ENCODE data around the gene PAX3.
A peak's percentile ranks its signal among the peaks of the same experiment; 100 is the strongest.

The PAX3 gene

DNA sequence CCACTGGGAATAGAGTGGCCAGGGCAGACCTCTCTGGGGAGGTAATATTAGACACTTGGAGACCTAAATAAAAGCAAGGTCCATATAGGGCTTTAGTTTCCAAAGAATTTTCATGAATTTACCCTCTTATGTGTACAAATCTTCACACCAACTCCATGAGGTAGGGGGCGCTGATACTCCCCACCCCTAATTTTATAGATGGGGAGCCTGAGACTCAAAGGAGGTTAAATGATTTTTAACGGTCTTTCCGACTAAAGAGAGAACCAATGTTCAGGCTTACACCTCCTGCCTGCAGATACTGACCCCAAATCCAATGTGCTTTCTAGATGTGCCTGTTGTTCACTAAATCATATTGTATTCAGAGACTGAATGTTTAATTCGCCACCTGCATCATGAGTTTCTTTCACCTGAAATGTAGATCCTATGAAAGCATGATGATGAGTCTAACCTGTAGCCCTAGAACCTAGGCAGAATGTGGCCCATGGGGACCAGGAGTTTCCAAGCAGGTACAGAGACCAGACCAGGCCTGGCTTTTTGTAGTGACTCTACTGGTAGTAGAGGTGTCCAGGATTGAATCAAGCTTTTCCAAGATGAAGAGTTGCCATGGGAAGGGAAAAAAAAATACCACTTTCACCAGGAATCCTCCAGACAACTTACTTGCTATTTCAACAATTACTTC, 16.8 kb upstream of the PAX3 start:
- no peak for DNase-seq
- no peak overlapping the region for H3K4me3 ChIP-seq (ENCODE audit: low read depth, low read length)
- TF ChIP-seq CTCF (IDR thresholded peaks at IDR 0.05; ENCODE audit: low read depth, low read length), result 0 out of 2 replicates have a peak, but pooled peaks have one; percentile 11
- no peak overlapping the region for H3K27ac ChIP-seq
- peaks cover 56% of the 10 kb centered on the region for H3K27me3 ChIP-seq (ENCODE audit: insufficient read depth, low read depth, severe bottlenecking)
- no peaks in the 10 kb centered on the region for H3K9me3 ChIP-seq (ENCODE audit: severe bottlenecking)
- no peaks in the 10 kb centered on the region for H3K36me3 ChIP-seq

DNA sequence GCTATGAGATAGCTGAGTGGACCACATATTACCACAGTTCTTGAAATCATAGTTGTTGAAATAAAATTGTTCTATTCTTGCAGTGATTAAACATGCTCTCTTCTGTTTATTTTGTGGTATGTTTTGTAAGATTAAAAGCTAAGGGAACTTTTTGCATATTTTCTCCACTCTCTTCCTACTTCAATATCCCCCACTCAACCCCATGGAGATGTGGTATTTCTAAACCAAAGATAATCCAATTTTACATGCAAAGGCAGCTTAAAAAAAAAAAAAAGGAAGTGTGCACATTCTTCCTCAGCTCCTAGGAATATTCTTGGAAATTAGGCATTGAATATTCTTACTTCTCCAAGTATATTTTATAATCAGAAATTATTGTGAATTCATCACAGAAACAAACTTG, 15.0 kb upstream of the PAX3 start:
- no peak for DNase-seq
- H3K27me3 ChIP-seq (ENCODE audit: insufficient read depth, low read depth, severe bottlenecking), result peaks cover 67% of the 10 kb centered on the region

GRCh38 chr2:222311978-222312738, 13.4 kb upstream of the PAX3 start:
- DNase-seq, result no peak

More for the DNA sequence above, 15.0 kb upstream of the PAX3 start:
- no peak for TF ChIP-seq CTCF (IDR thresholded peaks at IDR 0.05; ENCODE audit: low read depth, low read length)
- H3K4me3 ChIP-seq (ENCODE audit: low read depth, low read length), result no peak overlapping the region
- H3K9me3 ChIP-seq (ENCODE audit: severe bottlenecking), result no peaks in the 10 kb centered on the region
- no peak overlapping the region for H3K27ac ChIP-seq
- no peaks in the 10 kb centered on the region for H3K36me3 ChIP-seq

GRCh38 chr2:222311319-222311977, 12.7 kb upstream of the PAX3 start:
- no peak overlapping the region for H3K27ac ChIP-seq
- H3K4me3 ChIP-seq (ENCODE audit: low read depth, low read length), result peak overlapping the region; percentile 32; the same call in 1 of the 2 replicates
- H3K36me3 ChIP-seq, result no peaks in the 10 kb centered on the region
- DNase-seq, result no peak
- TF ChIP-seq CTCF (IDR thresholded peaks at IDR 0.05; ENCODE audit: low read depth, low read length), result no peak
- no peaks in the 10 kb centered on the region for H3K9me3 ChIP-seq (ENCODE audit: severe bottlenecking)
- peaks cover 84% of the 10 kb centered on the region for H3K27me3 ChIP-seq (ENCODE audit: insufficient read depth, low read depth, severe bottlenecking)

More at GRCh38 chr2:222311978-222312738, 13.4 kb upstream of the PAX3 start:
- Histone ChIP-seq H3K9me3 (ENCODE audit: severe bottlenecking) (no peaks in the 10 kb centered on the region), H3K36me3 (no peaks in the 10 kb centered on the region), H3K27ac (no peak overlapping the region), H3K4me3 (ENCODE audit: low read depth, low read length) (peak overlapping the region; percentile 32), H3K27me3 (ENCODE audit: insufficient read depth, low read depth, severe bottlenecking) (peaks cover 77% of the 10 kb centered on the region)
- TF ChIP-seq CTCF (IDR thresholded peaks at IDR 0.05; ENCODE audit: low read depth, low read length), result no peak

GRCh38 chr2:222310747-222311318, 12.0 kb upstream of the PAX3 start:
- DNase-seq, result no peak
- no peaks in the 10 kb centered on the region for H3K36me3 ChIP-seq
- no peak overlapping the region for H3K27ac ChIP-seq
- H3K9me3 ChIP-seq (ENCODE audit: severe bottlenecking), result no peaks in the 10 kb centered on the region
- H3K4me3 ChIP-seq (ENCODE audit: low read depth, low read length), result no peak overlapping the region
- TF ChIP-seq CTCF (IDR thresholded peaks at IDR 0.05; ENCODE audit: low read depth, low read length), result no peak
- H3K27me3 ChIP-seq (ENCODE audit: insufficient read depth, low read depth, severe bottlenecking), result peaks cover 90% of the 10 kb centered on the region

Data from WERI-Rb-1 (cell line).